GM12878 (cell line): ENCODE results near the gene SLC22A23. TPM values are rescaled to one million over a fixed set of nuclear protein-coding genes. Genes with fewer than 3 reads are reported as not detected.

ENCODE experiments used
- ATF2 ChIP-seq: IDR thresholded peaks from 2 replicates; pipeline ENCODE4 v1.6.1; 2012; ENCODE audit warnings: low read length, inconsistent platforms
- ATF7 ChIP-seq: fragments of 450-650 bp; IDR thresholded peaks from 2 replicates; pipeline ENCODE4 v1.6.1; 2016; ENCODE audit warnings: low read depth, mild to moderate bottlenecking
- BACH1 ChIP-seq: fragments of 450-650 bp; IDR thresholded peaks from 2 replicates; pipeline ENCODE4 v1.6.1; 2017; ENCODE audit warnings: mild to moderate bottlenecking, borderline replicate concordance
- CREB1 ChIP-seq: IDR thresholded peaks from 2 replicates; pipeline ENCODE4 v1.6.1; 2012; ENCODE audit warnings: low read depth, mild to moderate bottlenecking, inconsistent platforms
- E2F4 ChIP-seq: IDR thresholded peaks from 2 replicates; pipeline ENCODE4 v1.6.1; 2012; ENCODE audit warnings: low read depth, low read length, improper control_type of control experiment
- EP300 ChIP-seq, 2 experiments: fragments of 150-350 bp in 1 of 2; IDR thresholded peaks; 2 replicates each; pipeline ENCODE4 v1.6.1; 2011 to 2012; ENCODE audit warnings: low read depth in 2 of 2, low read length in 2 of 2, borderline replicate concordance in 1 of 2, improper control_type of control experiment in 1 of 2, inconsistent platforms in 1 of 2; ENCODE audit not compliant: control insufficient read depth in 1 of 2
- HDGF ChIP-seq: fragments of 450-650 bp; IDR thresholded peaks from 2 replicates; pipeline ENCODE4 v1.6.1; 2016; ENCODE audit warnings: antibody characterized with exemption
- JUNB ChIP-seq: IDR thresholded peaks from 2 replicates; pipeline ENCODE4 v1.6.1; 2016; ENCODE audit warnings: antibody characterized with exemption, mild to moderate bottlenecking
- JUND ChIP-seq: IDR thresholded peaks from 2 replicates; pipeline ENCODE4 v1.6.1; 2012; ENCODE audit warnings: low read depth, mild to moderate bottlenecking, low read length, improper control_type of control experiment, moderate library complexity
- KAT2A ChIP-seq: conservative IDR thresholded peaks from 2 replicates; pipeline ENCODE4 v1.6.1; 2011; ENCODE audit warnings: low read depth, low read length; ENCODE audit not compliant: control insufficient read depth
- PBX3 ChIP-seq: IDR thresholded peaks from 2 replicates; pipeline ENCODE4 v1.6.1; 2011; ENCODE audit warnings: mild to moderate bottlenecking, low read depth, low read length, moderate library complexity; ENCODE audit not compliant: insufficient replicate concordance
- REST ChIP-seq: IDR thresholded peaks from 2 replicates; pipeline ENCODE4 v1.6.1; 2012; ENCODE audit warnings: mild to moderate bottlenecking, low read depth, low read length
- SIN3A ChIP-seq: IDR thresholded peaks from 2 replicates; pipeline ENCODE4 v1.6.1; 2012; ENCODE audit warnings: low read depth, low read length, improper control_type of control experiment
- TAF1 ChIP-seq: IDR thresholded peaks from 2 replicates; pipeline ENCODE4 v1.6.1; 2011; ENCODE audit warnings: mild to moderate bottlenecking, low read depth, low read length, borderline replicate concordance
- TBL1XR1 ChIP-seq: IDR thresholded peaks from 2 replicates; pipeline ENCODE4 v1.6.1; 2012; ENCODE audit warnings: low read depth, low read length, improper control_type of control experiment
- ZBED1 ChIP-seq: IDR thresholded peaks from 2 replicates; pipeline ENCODE4 v1.6.1; 2016; ENCODE audit warnings: borderline replicate concordance
- ZBTB40 ChIP-seq: fragments of 450-650 bp; IDR thresholded peaks from 2 replicates; pipeline ENCODE4 v1.6.1; 2016; ENCODE audit warnings: mild to moderate bottlenecking, moderate library complexity, borderline replicate concordance
- ZNF207 ChIP-seq: fragments of 450-650 bp; IDR thresholded peaks from 2 replicates; pipeline ENCODE4 v1.6.1; 2014; ENCODE audit warnings: antibody characterized with exemption, mild to moderate bottlenecking, borderline replicate concordance
- polyA plus RNA-seq, 11 experiments: library from polyadenylated mRNA; depleted of rRNA in 4 of 11; unstranded in 6 of 11; stranded (reverse) in 5 of 11; fragments of >200 nt; fragmentation: Nextera tagmentation in 4 of 11; fragmentation: Illumina TruSeq in 1 of 11; extraction: Ambion mirVana in 4 of 11; extraction: Trizol in 1 of 11; gene quantifications; 1 replicate in 1 of 11; 2 replicates in 10 of 11; pipeline versions ENCODE4 v1.2.1 to v1.2.3, GENCODE V29; 2011 to 2016; ENCODE audit warnings: inconsistent platforms in 2 of 11, missing spikeins in 2 of 11, low read depth in 1 of 11
- total RNA-seq, 4 experiments: library from RNA; depleted of rRNA in 3 of 4; stranded (reverse); fragments of >200 nt in 3 of 4; fragmentation: Illumina TruSeq in 1 of 4; extraction: Trizol in 1 of 4; gene quantifications; 2 replicates each; pipeline versions ENCODE4 v1.2.1 to v1.2.3, GENCODE V29; 2013 to 2021

The SLC22A23 gene
- total and polyA plus RNA-seq, 10 of the 15 experiments (the other 5 are each of a cell fraction or from before 2014, with no cell fraction given): 0.20 to 2.4 (median 0.74) TPM

- peak in 1 of 2 experiments; percentile 17; a peak in 1 of 4 replicates for TF ChIP-seq EP300 (IDR thresholded peaks at IDR 0.05; ENCODE audit: borderline replicate concordance in 1 of 2, control insufficient read depth in 1 of 2, low read depth in 2 of 2, low read length in 2 of 2)
- TF ChIP-seq ATF2: peak; percentile 55
- TF ChIP-seq KAT2A: no peak
- TF ChIP-seq JUND: no peak
- TF ChIP-seq PBX3: no peak
- peak; percentile 78 for TF ChIP-seq ATF7
- TF ChIP-seq ZNF207: no peak
- TF ChIP-seq ZBED1: no peak
- no peak for TF ChIP-seq TBL1XR1
- TF ChIP-seq HDGF: no peak
- no peak for TF ChIP-seq ZBTB40
- no peak for TF ChIP-seq BACH1
- TF ChIP-seq REST: no peak
- no peak for TF ChIP-seq SIN3A
- no peak for TF ChIP-seq E2F4
- no peak for TF ChIP-seq CREB1
- no peak for TF ChIP-seq TAF1
- peak; percentile 52 for TF ChIP-seq JUNB
Observed at GRCh38 chr6:3337521-3338350, 119.1 kb downstream of the SLC22A23 start (continued).
